ENCODE measurements around the gene TAS2R42. TPM values are rescaled to one million over a fixed set of nuclear protein-coding genes. Genes with fewer than 3 reads are reported as not detected.

Gene TAS2R42
- total and polyA plus RNA-seq, 2 of the 13 experiments (the other 11 are each of a cell fraction or from before 2014, with no cell fraction given) = not detected

GRCh38 chr12:11144297-11144696 lies 42.4 kb downstream of the TAS2R42 start (continued):
- no peak for TF ChIP-seq ZHX1 (CRISPR knock-in tag; IDR thresholded peaks at IDR 0.05; ENCODE audit: low read depth)
- TF ChIP-seq ZNF7 (CRISPR knock-in tag; IDR thresholded peaks at IDR 0.05) = no peak
- TF ChIP-seq ZNF652 (CRISPR knock-in tag; IDR thresholded peaks at IDR 0.05; ENCODE audit: borderline replicate concordance, low read depth) = no peak
- TF ChIP-seq ZNF331 (CRISPR knock-in tag; IDR thresholded peaks at IDR 0.05) = no peak

- Histone ChIP-seq H3K27me3 (ENCODE audit: control insufficient read depth in 1 of 2, insufficient read depth in 2 of 2, low read length in 2 of 2) (no peaks in the 10 kb centered on the region), H3K4me3 (replicated peaks in 1 of 3; ENCODE audit: insufficient read depth in 1 of 3, low read depth in 2 of 3, low read length in 3 of 3) (no peak overlapping the region), H3K79me2 (ENCODE audit: insufficient read depth, low read length) (peaks cover 60% of the 10 kb centered on the region), H4K20me1 (ENCODE audit: insufficient read depth, low read length) (0 out of 2 replicates have a peak, but pooled peaks cover 5% of the 10 kb centered on the region), H3K4me2 (ENCODE audit: low read depth, low read length) (no peak overlapping the region), H2AFZ (ENCODE audit: low read length) (no peak overlapping the region), H3K4me1 (ENCODE audit: insufficient read depth, low read length) (no peaks in the 10 kb centered on the region), H3K36me3 (replicated peaks in 1 of 2; ENCODE audit: control insufficient read depth in 1 of 2, insufficient read depth in 2 of 2, low read length in 2 of 2) (0 out of 5 replicates have a peak, but pooled peaks cover 0 to 3% of the 10 kb centered on the region in 2 experiments), H3K9me3 (ENCODE audit: low read length) (no peaks in the 10 kb centered on the region), H3K27ac (ENCODE audit: extremely low read length, insufficient read depth, low read length) (no peak overlapping the region), H3K9ac (ENCODE audit: insufficient read depth, low read depth, low read length) (no peak overlapping the region)
- intact Hi-C loops (cut with micrococcal nuclease; ENCODE audit: unreplicated experiment) (no loop called here), in situ Hi-C loops (cut with HindIII; ENCODE audit: extremely low pct_ligation_motif_present, low pct_unique_long_range_greater_than_20kb) (no loop called here)
- POLR2A ChIA-PET = no interaction called here
- no TSS peak for BruUV-seq (replicated peaks)
- TF ChIP-seq FOXA1 (IDR thresholded peaks at IDR 0.05) (no peak), FOXA1 (CRISPR knock-in tag; IDR thresholded peaks at IDR 0.05) (no peak), MBNL3 (CRISPR knock-in tag; conservative IDR thresholded peaks at IDR 0.05) (no peak), MED8 (CRISPR knock-in tag; IDR thresholded peaks at IDR 0.05; ENCODE audit: insufficient replicate concordance) (no peak), SIX4 (CRISPR knock-in tag; IDR thresholded peaks at IDR 0.05) (no peak), GABPA (IDR thresholded peaks at IDR 0.05; ENCODE audit: low read depth, low read length) (no peak), GABPA (CRISPR knock-in tag; IDR thresholded peaks at IDR 0.05; ENCODE audit: low read depth) (no peak)
- DNase-seq (ENCODE audit: low spot score) (no peak), FAIRE-seq (no peak), ATAC-seq (no peak)
- 51% methylated on average over 2 of the region's 2 CpGs for WGBS (ENCODE audit: low lambda C conversion rate)
- CTCF ChIA-PET (ENCODE audit: low intra/inter-chr PET ratio, low total read pairs) = no interaction called here
Observed at GRCh38 chr12:11143352-11143751, 43.4 kb downstream of the TAS2R42 start.

Data from HepG2 (cell line).